Neural cell (in vitro differentiated cells): ENCODE measurements around the gene KRT76. TPM values are rescaled to one million over a fixed set of nuclear protein-coding genes. Genes with fewer than 3 reads are reported as not detected.
"Not testable (repeated sequence)": the region's sequence is repeated elsewhere in the genome, so short reads cannot be mapped to it uniquely, and the experiment has no call there.

Experiments
- H2AFZ ChIP-seq: fragments of 200-600, 300-800 bp; sonication (generic), shearing (Covaris generic); 2 replicates; pipeline ENCODE4 v1.6.0; 2014; ENCODE audit warnings: low read depth, mild to moderate bottlenecking, antibody characterized with exemption, low read length, moderate library complexity
- H3F3A ChIP-seq: fragments of 200-600 bp; shearing (Covaris generic); 2 replicates; pipeline ENCODE4 v1.6.1; 2016; ENCODE audit warnings: mild to moderate bottlenecking, moderate library complexity, mixed read lengths, antibody characterized with exemption, low read length; ENCODE audit not compliant: insufficient read depth, poor library complexity, severe bottlenecking
- H3K27ac ChIP-seq: fragments of 200-600, 300-800 bp; sonication (generic), shearing (Covaris generic); 2 replicates; pipeline ENCODE4 v1.5.1; 2014; ENCODE audit warnings: mild to moderate bottlenecking, low read length, moderate library complexity
- H3K27me3 ChIP-seq: fragments of 300-800, 200-600 bp; sonication (generic), shearing (Covaris generic); 2 replicates; pipeline ENCODE4 v1.6.0; 2014; ENCODE audit warnings: mild to moderate bottlenecking, low read depth, low read length, moderate library complexity; ENCODE audit not compliant: insufficient read depth
- H3K36me3 ChIP-seq: fragments of 300-800, 200-600 bp; sonication (generic), shearing (Covaris generic); 2 replicates; pipeline ENCODE4 v1.5.1; 2014; ENCODE audit warnings: mild to moderate bottlenecking, antibody characterized with exemption, low read length, moderate library complexity; ENCODE audit not compliant: insufficient read depth
- H3K4me2 ChIP-seq: fragments of 300-800, 200-600 bp; sonication (generic), shearing (Covaris generic); 2 replicates; pipeline ENCODE4 v1.6.0; 2014; ENCODE audit warnings: mild to moderate bottlenecking, low read length
- H3K4me3 ChIP-seq: fragments of 300-800, 200-600 bp; sonication (generic), shearing (Covaris generic); 2 replicates; pipeline ENCODE4 v1.5.1; 2014; ENCODE audit warnings: mild to moderate bottlenecking, low read length, moderate library complexity
- H3K79me2 ChIP-seq: fragments of 200-600 bp; shearing (Covaris generic); replicated peaks from 2 replicates; pipeline ENCODE4 v1.6.0; 2014; ENCODE audit warnings: mild to moderate bottlenecking, low read length, moderate library complexity; ENCODE audit not compliant: insufficient read depth
- H3K9ac ChIP-seq: fragments of 300-800, 200-600 bp; sonication (generic), shearing (Covaris generic); 2 replicates; pipeline ENCODE4 v1.6.1; 2016; ENCODE audit warnings: mild to moderate bottlenecking, low read length, mixed read lengths
- H3K9me2 ChIP-seq: fragments of 200-600 bp; shearing (Covaris generic); 2 replicates; pipeline ENCODE4 v1.6.1; 2016; ENCODE audit warnings: mild to moderate bottlenecking, low read length, mixed read lengths; ENCODE audit not compliant: insufficient read depth
- H3K9me3 ChIP-seq: fragments of 200-600, 300-800 bp; sonication (generic), shearing (Covaris generic); 2 replicates; pipeline ENCODE4 v1.6.1; 2016; ENCODE audit warnings: mild to moderate bottlenecking, mixed run types, low read length, moderate library complexity, mixed read lengths
- H4K20me1 ChIP-seq: fragments of 200-600 bp; shearing (Covaris generic); 2 replicates; pipeline ENCODE4 v1.6.1; 2016; ENCODE audit warnings: mild to moderate bottlenecking, mixed run types; ENCODE audit not compliant: insufficient read depth
- EP300 ChIP-seq: fragments of 450-650 bp; conservative IDR thresholded peaks from 2 replicates; pipeline ENCODE4 v1.6.1; 2014; ENCODE audit warnings: antibody characterized with exemption, mild to moderate bottlenecking, moderate library complexity; ENCODE audit not compliant: poor library complexity, severe bottlenecking
- EZH2 ChIP-seq: fragments of 200-600, 300-800 bp; shearing (Covaris generic), sonication (generic); IDR thresholded peaks from 2 replicates; pipeline ENCODE4 v1.6.1; 2014; ENCODE audit warnings: antibody characterized with exemption, low read length, borderline replicate concordance, mild to moderate bottlenecking; ENCODE audit not compliant: insufficient read depth, poor library complexity, severe bottlenecking
- MXI1 ChIP-seq: fragments of 450-650 bp; conservative IDR thresholded peaks from 2 replicates; pipeline ENCODE4 v1.6.1; 2014; ENCODE audit warnings: antibody characterized with exemption, mild to moderate bottlenecking; ENCODE audit not compliant: poor library complexity, severe bottlenecking
- POLR2AphosphoS5 ChIP-seq: IDR thresholded peaks from 2 replicates; pipeline ENCODE4 v1.6.1; 2012
- RAD21 ChIP-seq: fragments of 450-650 bp; conservative IDR thresholded peaks from 2 replicates; pipeline ENCODE4 v1.6.1; 2014; ENCODE audit warnings: antibody characterized with exemption, mild to moderate bottlenecking, moderate library complexity
- SMC3 ChIP-seq: fragments of 450-650 bp; conservative IDR thresholded peaks from 2 replicates; pipeline ENCODE4 v1.6.1; 2014; ENCODE audit warnings: antibody characterized with exemption, mild to moderate bottlenecking, moderate library complexity; ENCODE audit not compliant: poor library complexity
- TAF1 ChIP-seq: IDR thresholded peaks from 2 replicates; pipeline ENCODE4 v1.6.1; 2012; ENCODE audit warnings: low read depth
- polyA plus RNA-seq: library from polyadenylated mRNA; depleted of rRNA; stranded (reverse); fragments of >200 nt; gene quantifications from 2 replicates; pipeline ENCODE4 v1.2.3, GENCODE V29; 2014
- TF ChIP-seq, protein P1 (sequence below): IDR thresholded peaks from 2 replicates; pipeline ENCODE4 v1.6.1; 2012; ENCODE audit warnings: borderline replicate concordance
- TF ChIP-seq, protein P2 (sequence below): fragments of 450-650 bp; IDR thresholded peaks from 2 replicates; pipeline ENCODE4 v1.5.1; 2014; ENCODE audit warnings: antibody characterized with exemption, mild to moderate bottlenecking, moderate library complexity; ENCODE audit not compliant: poor library complexity, severe bottlenecking

Gene KRT76
- polyA plus RNA-seq, 1 donor from 2014 or later, result not detected

DNA sequence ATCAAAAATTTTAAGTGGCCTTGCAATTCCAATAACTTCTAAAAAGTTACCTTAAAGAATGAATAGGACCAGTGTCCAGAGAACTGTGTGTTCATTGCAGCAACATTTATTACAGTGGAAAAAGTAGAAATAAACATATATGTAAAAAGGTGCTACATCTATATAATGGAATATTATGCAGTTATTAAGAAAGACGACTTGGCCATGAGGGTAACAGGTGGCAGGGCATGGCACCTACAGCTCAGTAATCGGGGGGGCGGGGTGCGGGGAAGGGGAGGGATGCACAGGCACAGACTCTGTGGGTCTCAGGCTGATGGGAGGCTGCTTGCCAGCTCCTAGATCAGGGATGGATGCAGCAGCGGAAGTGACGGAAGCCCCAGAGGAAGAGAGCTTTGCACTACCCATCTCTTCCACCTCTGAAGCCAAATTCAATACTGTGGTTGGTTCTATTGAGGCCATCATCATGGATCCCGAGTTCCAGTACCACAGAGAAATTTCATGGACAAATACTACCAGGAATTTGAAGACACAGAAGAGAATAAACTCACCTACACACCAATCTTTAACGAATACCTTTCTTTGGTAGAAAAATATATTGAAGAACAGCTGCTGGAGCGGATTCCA is 14.0 kb downstream of the KRT76 start:
- H4K20me1 ChIP-seq, result no peaks in the 10 kb centered on the region
- H3K27ac ChIP-seq, result no peak overlapping the region
- H2AFZ ChIP-seq, result no peak overlapping the region
- H3K9me2 ChIP-seq, result no peaks in the 10 kb centered on the region
- no peaks in the 10 kb centered on the region for H3K36me3 ChIP-seq
- H3K27me3 ChIP-seq, result no peaks in the 10 kb centered on the region
- no peaks in the 10 kb centered on the region for H3K79me2 ChIP-seq
- no peak overlapping the region for H3K4me2 ChIP-seq
- peaks cover 7% of the 10 kb centered on the region for H3K9me3 ChIP-seq
- TF ChIP-seq, protein P1, sequence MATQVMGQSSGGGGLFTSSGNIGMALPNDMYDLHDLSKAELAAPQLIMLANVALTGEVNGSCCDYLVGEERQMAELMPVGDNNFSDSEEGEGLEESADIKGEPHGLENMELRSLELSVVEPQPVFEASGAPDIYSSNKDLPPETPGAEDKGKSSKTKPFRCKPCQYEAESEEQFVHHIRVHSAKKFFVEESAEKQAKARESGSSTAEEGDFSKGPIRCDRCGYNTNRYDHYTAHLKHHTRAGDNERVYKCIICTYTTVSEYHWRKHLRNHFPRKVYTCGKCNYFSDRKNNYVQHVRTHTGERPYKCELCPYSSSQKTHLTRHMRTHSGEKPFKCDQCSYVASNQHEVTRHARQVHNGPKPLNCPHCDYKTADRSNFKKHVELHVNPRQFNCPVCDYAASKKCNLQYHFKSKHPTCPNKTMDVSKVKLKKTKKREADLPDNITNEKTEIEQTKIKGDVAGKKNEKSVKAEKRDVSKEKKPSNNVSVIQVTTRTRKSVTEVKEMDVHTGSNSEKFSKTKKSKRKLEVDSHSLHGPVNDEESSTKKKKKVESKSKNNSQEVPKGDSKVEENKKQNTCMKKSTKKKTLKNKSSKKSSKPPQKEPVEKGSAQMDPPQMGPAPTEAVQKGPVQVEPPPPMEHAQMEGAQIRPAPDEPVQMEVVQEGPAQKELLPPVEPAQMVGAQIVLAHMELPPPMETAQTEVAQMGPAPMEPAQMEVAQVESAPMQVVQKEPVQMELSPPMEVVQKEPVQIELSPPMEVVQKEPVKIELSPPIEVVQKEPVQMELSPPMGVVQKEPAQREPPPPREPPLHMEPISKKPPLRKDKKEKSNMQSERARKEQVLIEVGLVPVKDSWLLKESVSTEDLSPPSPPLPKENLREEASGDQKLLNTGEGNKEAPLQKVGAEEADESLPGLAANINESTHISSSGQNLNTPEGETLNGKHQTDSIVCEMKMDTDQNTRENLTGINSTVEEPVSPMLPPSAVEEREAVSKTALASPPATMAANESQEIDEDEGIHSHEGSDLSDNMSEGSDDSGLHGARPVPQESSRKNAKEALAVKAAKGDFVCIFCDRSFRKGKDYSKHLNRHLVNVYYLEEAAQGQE, result no peak
- no peak for TF ChIP-seq POLR2AphosphoS5
- no peak for TF ChIP-seq TAF1
- no peak for TF ChIP-seq RAD21
- TF ChIP-seq EZH2, result no peak
- no peak for TF ChIP-seq SMC3
- TF ChIP-seq, protein P2, sequence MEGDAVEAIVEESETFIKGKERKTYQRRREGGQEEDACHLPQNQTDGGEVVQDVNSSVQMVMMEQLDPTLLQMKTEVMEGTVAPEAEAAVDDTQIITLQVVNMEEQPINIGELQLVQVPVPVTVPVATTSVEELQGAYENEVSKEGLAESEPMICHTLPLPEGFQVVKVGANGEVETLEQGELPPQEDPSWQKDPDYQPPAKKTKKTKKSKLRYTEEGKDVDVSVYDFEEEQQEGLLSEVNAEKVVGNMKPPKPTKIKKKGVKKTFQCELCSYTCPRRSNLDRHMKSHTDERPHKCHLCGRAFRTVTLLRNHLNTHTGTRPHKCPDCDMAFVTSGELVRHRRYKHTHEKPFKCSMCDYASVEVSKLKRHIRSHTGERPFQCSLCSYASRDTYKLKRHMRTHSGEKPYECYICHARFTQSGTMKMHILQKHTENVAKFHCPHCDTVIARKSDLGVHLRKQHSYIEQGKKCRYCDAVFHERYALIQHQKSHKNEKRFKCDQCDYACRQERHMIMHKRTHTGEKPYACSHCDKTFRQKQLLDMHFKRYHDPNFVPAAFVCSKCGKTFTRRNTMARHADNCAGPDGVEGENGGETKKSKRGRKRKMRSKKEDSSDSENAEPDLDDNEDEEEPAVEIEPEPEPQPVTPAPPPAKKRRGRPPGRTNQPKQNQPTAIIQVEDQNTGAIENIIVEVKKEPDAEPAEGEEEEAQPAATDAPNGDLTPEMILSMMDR, result no peak
- no peak for TF ChIP-seq MXI1
- TF ChIP-seq EP300, result no peak
- no peaks in the 10 kb centered on the region for H3F3A ChIP-seq
- no peak overlapping the region for H3K4me3 ChIP-seq
- no peak overlapping the region for H3K9ac ChIP-seq

DNA sequence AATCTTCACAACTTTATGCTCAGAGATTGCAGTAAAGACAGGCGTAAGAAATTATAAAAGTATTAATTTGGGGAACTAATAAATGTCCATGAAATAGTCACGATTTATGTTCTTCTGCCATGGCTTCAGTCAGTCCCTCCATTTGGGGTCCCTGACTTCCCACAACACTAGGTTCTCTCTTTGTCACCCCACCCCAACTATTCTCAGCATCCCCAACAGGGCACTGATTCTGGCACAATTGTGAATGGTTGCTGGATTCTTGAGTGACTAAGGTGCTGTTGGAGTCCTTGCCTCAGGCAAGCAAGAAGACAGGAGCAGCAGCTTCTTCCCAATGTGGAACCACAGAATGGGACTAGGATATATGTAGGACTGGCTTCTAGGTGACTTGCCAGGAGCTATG is 15.3 kb downstream of the KRT76 start:
- H3K4me2 ChIP-seq, result no peak overlapping the region

DNA sequence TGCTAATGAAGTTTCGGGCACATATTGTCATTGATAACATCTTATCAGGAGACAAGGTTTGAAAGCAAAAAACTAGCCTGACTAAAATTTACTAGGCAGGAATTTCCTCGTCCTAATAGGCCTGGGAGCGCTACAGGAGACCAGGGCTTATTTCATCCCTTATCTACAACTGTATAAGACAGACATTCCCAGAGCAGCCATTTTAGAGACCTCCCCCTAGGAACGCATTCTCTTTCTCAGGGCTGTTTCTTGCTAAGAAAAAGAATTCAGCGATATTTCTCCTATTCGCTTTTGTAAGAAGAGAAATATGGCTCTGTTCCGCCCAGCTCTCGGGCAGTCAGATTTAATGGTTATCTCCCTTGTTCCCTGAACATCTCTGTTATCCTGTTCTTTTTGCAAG is 15.9 kb downstream of the KRT76 start:
- H2AFZ ChIP-seq, H3K27ac ChIP-seq, H3K9me3 ChIP-seq, H3K9ac ChIP-seq, H3K27me3 ChIP-seq, H3F3A ChIP-seq, H4K20me1 ChIP-seq, H3K36me3 ChIP-seq, H3K9me2 ChIP-seq, H3K79me2 ChIP-seq, H3K4me3 ChIP-seq, H3K4me2 ChIP-seq: not testable (repeated sequence)

More for the DNA sequence above, 15.3 kb downstream of the KRT76 start:
- H3K9me3 ChIP-seq, result peaks cover 7% of the 10 kb centered on the region
- no peaks in the 10 kb centered on the region for H3K9me2 ChIP-seq
- no peak overlapping the region for H3K9ac ChIP-seq
- TF ChIP-seq, protein P2, result no peak
- TF ChIP-seq EP300 (no peak), MXI1 (no peak), TAF1 (no peak)
- no peak overlapping the region for H2AFZ ChIP-seq
- no peaks in the 10 kb centered on the region for H3K79me2 ChIP-seq
- no peak overlapping the region for H3K4me3 ChIP-seq
- H4K20me1 ChIP-seq, result no peaks in the 10 kb centered on the region
- no peaks in the 10 kb centered on the region for H3F3A ChIP-seq
- no peak overlapping the region for H3K27ac ChIP-seq
- H3K36me3 ChIP-seq, result no peaks in the 10 kb centered on the region
- no peaks in the 10 kb centered on the region for H3K27me3 ChIP-seq
